LNCaP clone FGC (cell line): Measurements from ENCODE around the gene SGK1.
"Not testable (repeated sequence)": the region's sequence is repeated elsewhere in the genome, so short reads cannot be mapped to it uniquely, and the experiment has no call there.

Source experiments
- DNase-seq: peaks from one replicate; pipeline ENCODE4 v3.0.0-alpha.2; 2011; ENCODE audit warnings: low read depth
- H3K4me3 ChIP-seq: 2 replicates; pipeline ENCODE4 v1.5.1; 2011; ENCODE audit warnings: mild to moderate bottlenecking, low read depth, low read length, control low read depth
- CTCF ChIP-seq: IDR thresholded peaks from 2 replicates; pipeline ENCODE4 v1.5.1; 2012; ENCODE audit warnings: mild to moderate bottlenecking; ENCODE audit not compliant: control insufficient read depth, insufficient read depth; ENCODE audit errors: extremely low read depth

SGK1 gene

GRCh38 chr6:134257516-134257915, 60.4 kb downstream of the SGK1 start:
- no peak for TF ChIP-seq CTCF

GRCh38 chr6:134256862-134257261, 61.0 kb downstream of the SGK1 start:
- no peak for DNase-seq
- TF ChIP-seq CTCF: no peak

More at GRCh38 chr6:134257516-134257915, 60.4 kb downstream of the SGK1 start:
- no peak for DNase-seq
- no peak overlapping the region for H3K4me3 ChIP-seq

GRCh38 chr6:134255280-134255679, 62.6 kb downstream of the SGK1 start:
- not testable (repeated sequence) for DNase-seq, H3K4me3 ChIP-seq

More at GRCh38 chr6:134256862-134257261, 61.0 kb downstream of the SGK1 start:
- no peak overlapping the region for H3K4me3 ChIP-seq

- no peak for DNase-seq
- no peak overlapping the region for H3K4me3 ChIP-seq
- no peak for TF ChIP-seq CTCF
Measured at GRCh38 chr6:134254118-134254517, 63.8 kb downstream of the SGK1 start.

GRCh38 chr6:134253681-134254080, 64.2 kb downstream of the SGK1 start:
- H3K4me3 ChIP-seq: no peak overlapping the region
- TF ChIP-seq CTCF: no peak
- no peak for DNase-seq

- no peak for TF ChIP-seq CTCF
- no peak overlapping the region for H3K4me3 ChIP-seq
- no peak for DNase-seq
Measured at GRCh38 chr6:134251320-134251719, 66.6 kb downstream of the SGK1 start.

GRCh38 chr6:134250776-134251175, 67.1 kb downstream of the SGK1 start:
- DNase-seq: no peak
- no peak overlapping the region for H3K4me3 ChIP-seq
- no peak for TF ChIP-seq CTCF
